ENCODE measurements around the gene CNPPD1.

GRCh38 chr2:219169930-219170654 is 6.6 kb downstream of the CNPPD1 start, which contains the start of gene SLC23A3:
- no peak for TF ChIP-seq POLR2A (IDR thresholded peaks at IDR 0.05)
- no peak for TF ChIP-seq CTCF (IDR thresholded peaks at IDR 0.05)
- TF ChIP-seq EP300 (IDR thresholded peaks at IDR 0.05), result no peak
